Heart left ventricle (tissue), 13 donors: ENCODE measurements around the gene BCLAF3.

Experiments used
- CTCF ChIP-seq, 12 donors: fragments of 200-600 bp; sonication (generic) in 4 of 12; IDR thresholded peaks; one replicate each; pipeline versions ENCODE4 v1.5.0 to v1.8.0; 2018 to 2022; ENCODE audit warnings: antibody characterized with exemption in 12 of 12, mild to moderate bottlenecking in 5 of 12
- POLR2A ChIP-seq, 2 donors: fragments of 450-650 bp; IDR thresholded peaks; one replicate each; pipeline ENCODE4 v1.6.1; 2017; ENCODE audit warnings: antibody characterized with exemption in 2 of 2, mild to moderate bottlenecking in 2 of 2, moderate library complexity in 2 of 2
- donor health status: ischemic (EF 13 %, LVEDD 7.1; RV severe dilation, severe dysfunction).
- donor health status: DM: no; HTN: yes; CAD: no.
- donor health status: DM: no; HTN: no; CAD: no.
- donor health status: ischemic (EF 25% LVEDD 6.9; RV normal size, moderate dysfunction).
- donor health status: ischemic (EF 25% LVEDD 5.7; RV mildly dilated, moderate dysfunction).
- donor health status: ischemic (EF 35%, LVEDD 5.7; RV mildly dilated, moderate dysfunction).
- donor health status: nonischemic (EF 11% LVEDD 7.7; RV severe dilation, severe dysfunction).
- donor health status: DM: yes; HTN: yes; CAD: no.
- donor health status: PGD.
- donor health status: ischemic (EF 29% LVEDD 5.4; RV normal size, mild dysfunction).
- donor health status: nonischemic (EF 23%, LVEDD 6.1; RV moderate dilation, normal function).

- no peak for TF ChIP-seq CTCF (IDR thresholded peaks at IDR 0.05)
- TF ChIP-seq POLR2A (IDR thresholded peaks at IDR 0.05), result no peak
Observed at GRCh38 chrX:20015945-20016615, 25.2 kb upstream of the BCLAF3 start.
